HCT116 (cell line): ENCODE measurements around the gene PISD. TPM values are rescaled to one million over a fixed set of nuclear protein-coding genes. Genes with fewer than 3 reads are reported as not detected.

ENCODE experiments used
- ATAC-seq: fragments of 200-7000 bp; cut with Tn5 transposase; 2 replicates; pipeline ENCODE4 v1.9.1; 2020; ENCODE audit warnings: mild to moderate bottlenecking, moderate library complexity
- BruUV-seq: library from RNA; stranded (reverse); fragments of 400-500 nt; replicated peaks from 2 replicates; lab custom pipeline; 2021; lab: Mats Ljungman, UMichigan
- CTCF ChIA-PET: fragments of 300-600 bp; sonication (Branson Sonifier 250); formaldehyde crosslinking; loops from one replicate; lab custom pipeline; 2021; ENCODE audit warnings: antibody characterized with exemption; lab: Charles Lee
- POLR2A ChIA-PET: fragments of 300-600, 350-600 bp; sonication (Branson Sonifier 250); formaldehyde crosslinking; loops from one replicate; lab custom pipeline; 2021; ENCODE audit warnings: antibody characterized with exemption; lab: Charles Lee
- RAD21 ChIA-PET, 2 experiments: fragments of 300-600 bp; sonication (Branson Sonifier 250); formaldehyde crosslinking; loops; one replicate each; lab custom pipeline; 2023; ENCODE audit warnings: low total read pairs in 2 of 2; ENCODE audit not compliant: uncharacterized antibody in 2 of 2, unreplicated experiment in 2 of 2, low non-redundant PET in 1 of 2; lab: Charles Lee
- DNase-seq: peaks from one replicate; pipeline ENCODE4 v3.0.0-alpha.2; 2010; ENCODE audit warnings: low read depth, low spot score
- H2AFZ ChIP-seq: fragments of 200-600 bp; shearing (Covaris generic), sonication (generic); 2 replicates; pipeline ENCODE4 v1.6.1; 2017; ENCODE audit warnings: low read depth, mixed run types, mixed read lengths, antibody characterized with exemption, low read length; ENCODE audit not compliant: poor library complexity, severe bottlenecking
- H3K27ac ChIP-seq: 2 replicates; pipeline ENCODE4 v1.5.1; 2012; ENCODE audit warnings: low read depth, low read length
- H3K27me3 ChIP-seq: fragments of 200-600 bp; sonication (generic); 2 replicates; pipeline ENCODE4 v1.6.1; 2016; ENCODE audit warnings: mixed run types, low read length, mixed read lengths; ENCODE audit not compliant: insufficient read depth
- H3K36me3 ChIP-seq, 2 experiments: fragments of 200-500 bp in 1 of 2; fragments of 200-600 bp in 1 of 2; sonication (Bioruptor generic) in 1 of 2; sonication (generic) in 1 of 2; 2 replicates each; pipeline versions ENCODE4 v1.5.1 to v1.6.1; 2014 to 2016; ENCODE audit warnings: low read length in 2 of 2, inconsistent platforms in 1 of 2, mixed read lengths in 1 of 2, mixed run types in 1 of 2; ENCODE audit not compliant: insufficient read depth in 2 of 2, control insufficient read depth in 1 of 2
- H3K4me1 ChIP-seq, 2 experiments: fragments of 200-600 bp in 1 of 2; sonication (generic) in 1 of 2; 2 replicates each; pipeline versions ENCODE4 v1.5.1 to v1.6.1; 2012 to 2017; ENCODE audit warnings: low read length in 2 of 2, inconsistent platforms in 1 of 2, mild to moderate bottlenecking in 1 of 2, mixed read lengths in 1 of 2, mixed run types in 1 of 2, moderate library complexity in 1 of 2; ENCODE audit not compliant: insufficient read depth in 2 of 2, control insufficient read depth in 1 of 2
- H3K4me2 ChIP-seq: fragments of 200-600 bp; sonication (generic); 2 replicates; pipeline ENCODE4 v1.6.1; 2017; ENCODE audit warnings: mixed run types, low read length, mixed read lengths
- H3K4me3 ChIP-seq, 2 experiments: fragments of 200-600 bp in 1 of 2; sonication (generic) in 1 of 2; replicated peaks in 1 of 2; 2 replicates each; pipeline ENCODE4 v1.5.1; 2011 to 2016; ENCODE audit warnings: low read length in 2 of 2, control low read depth in 1 of 2, low read depth in 1 of 2, mild to moderate bottlenecking in 1 of 2, mixed read lengths in 1 of 2, mixed run types in 1 of 2
- H3K79me2 ChIP-seq: fragments of 200-600 bp; sonication (generic); 2 replicates; pipeline ENCODE4 v1.6.1; 2017; ENCODE audit warnings: mild to moderate bottlenecking, mixed run types, low read length, moderate library complexity, mixed read lengths; ENCODE audit not compliant: insufficient read depth
- H3K9ac ChIP-seq: fragments of 200-600 bp; sonication (generic); 2 replicates; pipeline ENCODE4 v1.6.1; 2016; ENCODE audit warnings: low read length, mixed read lengths
- H3K9me2 ChIP-seq: fragments of 200-600 bp; sonication (generic), shearing (Covaris generic); 2 replicates; pipeline ENCODE4 v1.6.1; 2017; ENCODE audit warnings: mixed run types, mild to moderate bottlenecking, moderate library complexity; ENCODE audit not compliant: insufficient read depth
- H3K9me3 ChIP-seq, 2 experiments: fragments of 200-500 bp in 1 of 2; fragments of 200-600 bp in 1 of 2; sonication (Bioruptor generic) in 1 of 2; sonication (generic) in 1 of 2; 2 replicates each; pipeline ENCODE4 v1.6.1; 2014 to 2017; ENCODE audit warnings: low read length in 2 of 2, mixed read lengths in 2 of 2, inconsistent platforms in 1 of 2, low read depth in 1 of 2, mild to moderate bottlenecking in 1 of 2, mixed run types in 1 of 2, moderate library complexity in 1 of 2; ENCODE audit not compliant: control insufficient read depth in 1 of 2, insufficient read depth in 1 of 2
- H4K20me1 ChIP-seq: fragments of 200-600 bp; sonication (generic), shearing (Covaris generic); 2 replicates; pipeline ENCODE4 v1.6.1; 2017; ENCODE audit warnings: mixed run types, mild to moderate bottlenecking, moderate library complexity; ENCODE audit not compliant: insufficient read depth
- CBX3 ChIP-seq: IDR thresholded peaks from 2 replicates; pipeline ENCODE4 v1.6.1; 2012; ENCODE audit warnings: low read depth
- EGR1 ChIP-seq: IDR thresholded peaks from 2 replicates; pipeline ENCODE4 v1.6.1; 2012; ENCODE audit warnings: low read depth
- ELF1 ChIP-seq: IDR thresholded peaks from 2 replicates; pipeline ENCODE4 v1.6.1; 2012; ENCODE audit warnings: low read depth, borderline replicate concordance
- EZH2 ChIP-seq: fragments of 200-600 bp; sonication (generic); IDR thresholded peaks from 2 replicates; pipeline ENCODE4 v1.6.1; 2017; ENCODE audit warnings: antibody characterized with exemption, mixed run types
- FOSL1 ChIP-seq: IDR thresholded peaks from 2 replicates; pipeline ENCODE4 v1.6.1; 2012; ENCODE audit warnings: low read depth
- JUND ChIP-seq: IDR thresholded peaks from 2 replicates; pipeline ENCODE4 v1.6.1; 2012
- POLR2A ChIP-seq: IDR thresholded peaks from 2 replicates; pipeline ENCODE4 v1.7.0; 2011; ENCODE audit warnings: borderline replicate concordance; ENCODE audit not compliant: insufficient read depth, insufficient read length; ENCODE audit errors: extremely low read depth
- POLR2AphosphoS5 ChIP-seq: IDR thresholded peaks from 2 replicates; pipeline ENCODE4 v1.6.1; 2011; ENCODE audit warnings: mild to moderate bottlenecking, low read depth, low read length, moderate library complexity
- RAD21 ChIP-seq: IDR thresholded peaks from 2 replicates; pipeline ENCODE4 v1.6.1; 2012; ENCODE audit warnings: low read depth, mild to moderate bottlenecking
- SIN3A ChIP-seq: IDR thresholded peaks from 2 replicates; pipeline ENCODE4 v1.6.1; 2012; ENCODE audit warnings: low read depth
- SP1 ChIP-seq: IDR thresholded peaks from 2 replicates; pipeline ENCODE4 v1.6.1; 2012; ENCODE audit warnings: low read depth
- SRF ChIP-seq: IDR thresholded peaks from 2 replicates; pipeline ENCODE4 v1.6.1; 2012; ENCODE audit warnings: low read depth
- TCF7L2 ChIP-seq: IDR thresholded peaks from 2 replicates; pipeline ENCODE4 v1.7.0; 2011; ENCODE audit warnings: borderline replicate concordance, inconsistent platforms; ENCODE audit not compliant: insufficient read depth, insufficient read length; ENCODE audit errors: extremely low read depth
- YY1 ChIP-seq: IDR thresholded peaks from 2 replicates; pipeline ENCODE4 v1.6.1; 2011; ENCODE audit warnings: low read length, low read depth, moderate library complexity, mild to moderate bottlenecking; ENCODE audit not compliant: insufficient replicate concordance; ENCODE audit errors: extremely low read depth
- ZFX ChIP-seq: fragments of 450-650 bp; IDR thresholded peaks from 2 replicates; pipeline ENCODE4 v1.6.1; 2017
- ZNF274 ChIP-seq: fragments of 200-500 bp; sonication (Bioruptor generic); IDR thresholded peaks from 2 replicates; pipeline ENCODE4 v1.6.1; 2014; ENCODE audit warnings: mild to moderate bottlenecking, low read depth, low read length, inconsistent platforms
- intact Hi-C: fragments of 100-400 bp; cut with micrococcal nuclease; formaldehyde crosslinking; loops from 2 replicates; pipeline ENCODE4 v1.10.0; 2022
- total RNA-seq: library from RNA; stranded (reverse); gene quantifications from one replicate; pipeline ENCODE4 v1.2.1, GENCODE V29; 2021; ENCODE audit not compliant: unreplicated experiment
- TF ChIP-seq, protein P1 (sequence below): IDR thresholded peaks from 2 replicates; pipeline ENCODE4 v1.6.1; 2012; ENCODE audit warnings: low read depth
- TF ChIP-seq, protein P2 (sequence below): IDR thresholded peaks from 2 replicates; pipeline ENCODE4 v1.6.1; 2012
- TF ChIP-seq, protein P3 (sequence below): IDR thresholded peaks from 2 replicates; pipeline ENCODE4 v1.6.1; 2012

The PISD gene
- total RNA-seq, 1 experiment from 2014 or later: 47.1 TPM

DNA sequence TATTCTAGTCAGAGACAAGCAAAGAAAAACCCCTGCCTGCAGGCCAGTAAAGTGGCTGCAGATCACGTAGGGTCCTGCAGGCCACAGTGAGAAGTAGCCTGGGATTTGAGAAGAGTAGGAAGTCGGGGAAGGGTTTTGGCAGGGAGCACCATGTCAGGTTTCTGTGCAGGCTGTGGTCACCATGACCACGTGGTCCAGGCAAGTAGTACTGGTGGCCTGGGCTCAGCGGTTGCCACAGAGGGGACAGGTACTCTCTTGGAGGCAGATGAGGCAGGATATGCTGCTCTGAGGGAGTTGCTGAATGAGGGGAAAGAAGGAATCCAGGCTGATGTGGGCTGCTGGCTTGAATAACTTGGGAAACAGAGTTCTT lies 46.5 kb downstream of the PISD start (continued):
- TF ChIP-seq, protein P1, sequence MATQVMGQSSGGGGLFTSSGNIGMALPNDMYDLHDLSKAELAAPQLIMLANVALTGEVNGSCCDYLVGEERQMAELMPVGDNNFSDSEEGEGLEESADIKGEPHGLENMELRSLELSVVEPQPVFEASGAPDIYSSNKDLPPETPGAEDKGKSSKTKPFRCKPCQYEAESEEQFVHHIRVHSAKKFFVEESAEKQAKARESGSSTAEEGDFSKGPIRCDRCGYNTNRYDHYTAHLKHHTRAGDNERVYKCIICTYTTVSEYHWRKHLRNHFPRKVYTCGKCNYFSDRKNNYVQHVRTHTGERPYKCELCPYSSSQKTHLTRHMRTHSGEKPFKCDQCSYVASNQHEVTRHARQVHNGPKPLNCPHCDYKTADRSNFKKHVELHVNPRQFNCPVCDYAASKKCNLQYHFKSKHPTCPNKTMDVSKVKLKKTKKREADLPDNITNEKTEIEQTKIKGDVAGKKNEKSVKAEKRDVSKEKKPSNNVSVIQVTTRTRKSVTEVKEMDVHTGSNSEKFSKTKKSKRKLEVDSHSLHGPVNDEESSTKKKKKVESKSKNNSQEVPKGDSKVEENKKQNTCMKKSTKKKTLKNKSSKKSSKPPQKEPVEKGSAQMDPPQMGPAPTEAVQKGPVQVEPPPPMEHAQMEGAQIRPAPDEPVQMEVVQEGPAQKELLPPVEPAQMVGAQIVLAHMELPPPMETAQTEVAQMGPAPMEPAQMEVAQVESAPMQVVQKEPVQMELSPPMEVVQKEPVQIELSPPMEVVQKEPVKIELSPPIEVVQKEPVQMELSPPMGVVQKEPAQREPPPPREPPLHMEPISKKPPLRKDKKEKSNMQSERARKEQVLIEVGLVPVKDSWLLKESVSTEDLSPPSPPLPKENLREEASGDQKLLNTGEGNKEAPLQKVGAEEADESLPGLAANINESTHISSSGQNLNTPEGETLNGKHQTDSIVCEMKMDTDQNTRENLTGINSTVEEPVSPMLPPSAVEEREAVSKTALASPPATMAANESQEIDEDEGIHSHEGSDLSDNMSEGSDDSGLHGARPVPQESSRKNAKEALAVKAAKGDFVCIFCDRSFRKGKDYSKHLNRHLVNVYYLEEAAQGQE: no peak
- no peak for TF ChIP-seq TCF7L2
- no peak for TF ChIP-seq EZH2
- TF ChIP-seq FOSL1: no peak

DNA sequence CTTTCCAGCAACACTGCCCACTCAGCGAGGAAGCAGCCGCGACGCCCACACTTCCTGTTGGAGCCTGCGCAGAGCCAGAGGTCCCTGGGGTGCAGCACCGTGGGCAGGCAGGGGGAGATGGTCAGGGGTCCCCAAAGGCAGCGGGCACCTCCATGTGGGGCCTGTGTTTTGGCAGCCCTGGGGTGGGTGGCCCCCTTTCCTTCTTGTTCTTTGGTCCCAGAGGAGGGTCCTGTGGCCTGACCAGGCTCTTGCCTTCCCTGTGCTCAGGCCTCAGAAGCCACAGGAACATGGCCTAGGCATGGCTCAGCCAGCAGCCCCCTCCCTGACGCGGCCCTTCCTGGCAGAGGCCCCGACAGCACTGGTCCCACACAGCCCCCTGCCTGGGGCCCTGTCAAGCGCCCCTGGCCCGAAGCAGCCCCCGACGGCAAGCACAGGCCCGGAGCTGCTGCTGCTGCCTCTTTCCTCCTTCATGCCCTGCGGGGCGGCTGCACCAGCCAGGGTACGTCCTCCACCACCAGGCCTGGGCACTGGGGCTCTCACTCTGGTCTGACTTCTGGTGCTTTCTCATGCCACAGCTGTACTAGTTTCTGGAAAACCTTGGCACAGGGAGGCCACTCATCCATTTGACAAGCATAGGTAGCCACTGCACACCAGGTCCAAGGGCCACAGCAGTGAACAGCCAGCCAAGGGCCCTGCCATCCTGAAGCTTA lies 47.1 kb downstream of the PISD start:
- intact Hi-C loops: no loop called here
- DNase-seq (no peak), ATAC-seq (no peak)
- no peaks in the 10 kb centered on the region for H3K9me2 ChIP-seq
- TF ChIP-seq RAD21 (no peak), CBX3 (no peak), TCF7L2 (no peak), YY1 (no peak), SP1 (no peak), ELF1 (no peak), POLR2A (no peak), ZNF274 (no peak), EGR1 (no peak), EZH2 (no peak), POLR2AphosphoS5 (no peak), SRF (no peak), JUND (no peak), ZFX (no peak), SIN3A (no peak), FOSL1 (no peak)
- TF ChIP-seq, protein P2, sequence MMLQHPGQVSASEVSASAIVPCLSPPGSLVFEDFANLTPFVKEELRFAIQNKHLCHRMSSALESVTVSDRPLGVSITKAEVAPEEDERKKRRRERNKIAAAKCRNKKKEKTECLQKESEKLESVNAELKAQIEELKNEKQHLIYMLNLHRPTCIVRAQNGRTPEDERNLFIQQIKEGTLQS: no peak
- TF ChIP-seq, protein P1: no peak
- TF ChIP-seq, protein P3, sequence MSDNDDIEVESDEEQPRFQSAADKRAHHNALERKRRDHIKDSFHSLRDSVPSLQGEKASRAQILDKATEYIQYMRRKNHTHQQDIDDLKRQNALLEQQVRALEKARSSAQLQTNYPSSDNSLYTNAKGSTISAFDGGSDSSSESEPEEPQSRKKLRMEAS: no peak
- RAD21 ChIA-PET: no interaction called here
- H3K9me3 ChIP-seq: no peaks in the 10 kb centered on the region
- no peak overlapping the region for H3K4me2 ChIP-seq
- no peak overlapping the region for H3K4me3 ChIP-seq
- CTCF ChIA-PET: no interaction called here
- POLR2A ChIA-PET: no interaction called here
- no peaks in the 10 kb centered on the region for H3K4me1 ChIP-seq
- H3K27ac ChIP-seq: no peak overlapping the region
- H3K36me3 ChIP-seq: peaks cover 2 to 11% of the 10 kb centered on the region in 2 experiments; a peak in 2 of 4 replicates
- no peaks in the 10 kb centered on the region for H3K79me2 ChIP-seq
- no TSS peak for BruUV-seq
- H3K9ac ChIP-seq: no peak overlapping the region
- H3K27me3 ChIP-seq: no peaks in the 10 kb centered on the region
- no peaks in the 10 kb centered on the region for H4K20me1 ChIP-seq
- H2AFZ ChIP-seq: no peak overlapping the region
